Stimulated activated CD8-positive, alpha-beta memory T cell treated with anti-CD3 and anti-CD28 coated beads, Interleukin-4, amount 100 ng/mL, for 24 hours (primary cell): ENCODE data around the gene BABAM2.

ENCODE experiments used
- DNase-seq: peaks from one replicate; pipeline ENCODE4 v3.0.0-alpha.2; 2020; ENCODE audit warnings: low read depth

The BABAM2 gene

DNA sequence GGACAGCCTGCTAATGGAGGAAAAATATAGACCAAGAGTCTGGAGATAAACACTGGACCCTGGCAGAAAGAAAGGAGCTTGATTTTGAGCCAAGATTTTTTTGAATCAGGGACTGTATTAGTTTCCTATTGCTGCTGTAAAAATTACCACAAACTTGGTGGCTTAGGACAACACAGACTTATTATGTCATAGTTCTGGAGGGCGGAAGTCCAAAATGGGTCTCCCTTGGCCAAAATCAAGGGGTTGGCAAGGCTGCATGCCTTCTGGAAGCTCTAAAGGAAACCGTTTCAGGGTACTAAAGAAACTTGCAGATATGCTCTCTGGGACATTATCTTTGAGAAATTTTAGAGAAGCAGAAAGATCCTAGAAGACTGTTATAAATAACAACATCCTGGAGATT, 140.1 kb downstream of the BABAM2 start:
- DNase-seq: no peak

- no peak for DNase-seq
Measured at GRCh38 chr2:28032816-28033215, 142.3 kb downstream of the BABAM2 start.

DNA sequence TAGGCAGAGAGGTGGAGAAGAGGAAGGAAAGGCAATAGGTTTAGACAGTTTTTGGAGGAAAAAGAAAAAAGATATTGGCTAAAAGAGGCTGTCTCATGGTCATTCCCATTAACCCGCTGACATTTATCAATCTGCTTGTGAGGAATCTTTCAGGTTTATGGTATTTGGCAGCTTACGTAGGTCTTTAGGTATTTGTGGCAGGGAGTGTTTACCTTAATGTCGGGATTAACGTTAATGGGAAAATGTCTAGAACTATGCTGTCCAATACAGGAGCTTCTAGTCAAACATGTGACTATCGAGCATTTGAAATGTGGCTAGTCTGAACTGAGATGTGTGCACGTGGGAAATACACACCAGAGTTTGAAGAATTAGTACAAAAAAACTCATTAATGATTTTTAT, 144.2 kb downstream of the BABAM2 start:
- no peak for DNase-seq

DNA sequence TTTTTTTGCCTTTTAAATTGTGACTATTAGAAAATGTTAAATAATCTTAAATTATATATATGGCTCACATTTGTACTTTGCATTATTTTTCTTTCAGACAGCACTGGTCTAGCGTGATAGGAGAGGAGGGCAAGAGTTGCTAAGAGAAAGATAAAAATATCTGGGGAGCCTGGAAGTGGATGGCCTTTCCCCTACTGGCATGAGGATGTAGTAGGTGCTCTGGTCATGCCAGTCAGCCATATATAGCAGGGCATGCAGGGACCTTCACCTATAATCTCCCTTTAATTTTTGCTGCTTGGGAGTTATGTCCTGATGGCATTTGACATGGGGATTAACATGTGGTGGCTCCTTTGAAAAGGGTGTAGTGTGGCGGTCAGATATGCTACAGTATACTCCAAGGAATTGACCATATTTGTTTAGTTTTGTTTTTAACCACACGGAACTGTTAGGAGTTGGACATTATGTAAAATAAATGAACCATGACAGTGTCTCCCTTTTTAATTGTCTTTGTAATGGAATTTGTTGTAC, 144.7 kb downstream of the BABAM2 start:
- DNase-seq: no peak

DNA sequence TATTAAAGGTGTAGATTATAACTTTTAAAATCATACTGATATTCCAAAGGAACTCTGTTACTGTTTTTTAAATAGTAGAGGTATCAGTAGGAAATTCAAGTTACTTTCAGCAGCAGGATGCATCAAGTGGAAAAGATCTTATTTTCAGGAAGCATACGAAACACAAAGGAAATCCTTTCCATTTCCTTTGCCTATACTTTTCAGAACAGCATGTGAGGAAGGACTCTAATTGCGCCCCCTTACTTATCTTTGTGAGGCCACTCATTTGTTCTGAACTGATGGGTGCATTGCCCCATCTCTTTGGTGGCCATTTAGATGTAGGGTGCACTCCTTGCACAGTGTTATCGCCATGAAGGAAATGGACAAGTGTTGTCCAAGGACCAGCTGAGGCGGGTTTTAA, 145.3 kb downstream of the BABAM2 start:
- DNase-seq: no peak

GRCh38 chr2:28036307-28036706, 145.8 kb downstream of the BABAM2 start:
- no peak for DNase-seq

DNA sequence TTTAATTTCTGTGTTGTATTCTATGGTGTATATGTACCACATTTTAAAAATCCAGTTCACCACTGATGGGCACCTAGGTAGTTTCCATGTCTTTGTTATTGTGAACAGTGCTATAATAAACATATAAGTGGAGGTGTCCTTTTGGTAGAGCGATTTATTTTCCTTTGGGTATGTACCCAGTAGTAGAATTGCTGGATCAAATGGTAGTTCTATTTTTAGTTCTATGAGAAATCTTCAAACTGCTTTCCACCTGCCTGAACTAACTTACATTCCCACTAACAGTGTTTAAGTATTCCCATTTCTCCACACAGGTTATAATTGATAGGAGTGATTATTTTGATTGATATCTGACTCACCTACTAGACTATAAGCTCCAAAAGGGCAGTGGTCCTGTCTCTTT, 148.2 kb downstream of the BABAM2 start:
- no peak for DNase-seq

GRCh38 chr2:28045676-28046351, 155.3 kb downstream of the BABAM2 start:
- no peak for DNase-seq

- no peak for DNase-seq
Measured at GRCh38 chr2:28046921-28047320, 156.4 kb downstream of the BABAM2 start.

DNA sequence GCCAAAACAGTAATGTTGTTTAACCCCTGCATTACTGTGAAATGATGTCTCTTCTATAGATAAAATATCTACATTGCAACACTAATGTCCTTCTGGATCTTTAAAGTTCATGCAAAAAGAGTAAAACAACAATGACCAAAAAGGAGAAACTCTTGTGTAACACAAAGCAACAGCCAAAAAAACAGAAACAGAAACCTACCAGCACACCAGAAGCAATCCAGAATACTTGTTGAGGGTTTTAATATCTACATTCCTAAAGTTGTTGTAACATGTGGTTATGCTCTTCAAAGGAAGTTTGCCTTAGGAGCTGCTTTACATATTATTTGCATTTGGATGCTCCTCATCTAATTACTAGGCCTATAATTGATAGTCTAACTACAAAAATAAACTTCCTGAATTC, 157.2 kb downstream of the BABAM2 start:
- DNase-seq: no peak

- no peak for DNase-seq
Measured at GRCh38 chr2:28048341-28048740, 157.8 kb downstream of the BABAM2 start.

GRCh38 chr2:28049416-28049815, 158.9 kb downstream of the BABAM2 start:
- DNase-seq: no peak

DNA sequence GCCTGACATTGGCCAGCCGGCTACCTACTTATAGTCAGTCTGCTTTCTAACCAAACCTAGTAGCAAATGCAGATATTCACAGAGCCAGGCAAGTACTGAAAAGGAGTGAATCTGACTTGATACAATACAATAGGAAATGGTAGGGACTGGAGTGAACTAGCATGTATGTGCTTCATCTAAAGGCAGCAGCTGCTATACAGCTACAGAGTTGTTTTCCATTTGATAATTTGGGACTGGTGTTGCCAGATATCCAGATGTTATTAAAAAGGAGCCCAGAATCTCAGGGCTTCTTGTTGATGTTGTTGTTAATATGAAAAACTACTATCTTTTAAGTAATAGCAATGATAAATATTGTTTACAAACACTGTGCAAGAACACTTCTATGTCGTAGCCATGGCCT, 159.4 kb downstream of the BABAM2 start:
- no peak for DNase-seq

GRCh38 chr2:28052691-28053090, 162.2 kb downstream of the BABAM2 start:
- no peak for DNase-seq

GRCh38 chr2:28053597-28053996, 163.1 kb downstream of the BABAM2 start:
- no peak for DNase-seq

DNA sequence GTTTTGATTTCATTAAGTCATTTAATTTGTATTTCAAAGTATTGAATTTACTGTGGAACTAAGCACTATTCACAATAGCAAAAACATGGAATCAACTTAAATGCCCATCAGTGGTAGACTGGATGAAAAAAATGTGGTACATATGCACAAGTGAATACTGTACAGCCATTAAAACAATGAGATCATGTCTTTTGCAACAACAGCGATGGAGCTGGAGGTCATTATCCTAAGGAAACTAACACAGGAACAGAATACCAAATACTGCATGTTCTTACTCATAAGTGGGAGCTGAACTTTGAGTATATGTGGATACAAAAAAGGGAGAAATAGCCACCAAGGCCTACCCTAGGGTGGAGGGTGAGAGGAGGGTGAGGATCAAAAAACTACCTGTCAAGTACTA, 164.4 kb downstream of the BABAM2 start:
- DNase-seq: no peak

DNA sequence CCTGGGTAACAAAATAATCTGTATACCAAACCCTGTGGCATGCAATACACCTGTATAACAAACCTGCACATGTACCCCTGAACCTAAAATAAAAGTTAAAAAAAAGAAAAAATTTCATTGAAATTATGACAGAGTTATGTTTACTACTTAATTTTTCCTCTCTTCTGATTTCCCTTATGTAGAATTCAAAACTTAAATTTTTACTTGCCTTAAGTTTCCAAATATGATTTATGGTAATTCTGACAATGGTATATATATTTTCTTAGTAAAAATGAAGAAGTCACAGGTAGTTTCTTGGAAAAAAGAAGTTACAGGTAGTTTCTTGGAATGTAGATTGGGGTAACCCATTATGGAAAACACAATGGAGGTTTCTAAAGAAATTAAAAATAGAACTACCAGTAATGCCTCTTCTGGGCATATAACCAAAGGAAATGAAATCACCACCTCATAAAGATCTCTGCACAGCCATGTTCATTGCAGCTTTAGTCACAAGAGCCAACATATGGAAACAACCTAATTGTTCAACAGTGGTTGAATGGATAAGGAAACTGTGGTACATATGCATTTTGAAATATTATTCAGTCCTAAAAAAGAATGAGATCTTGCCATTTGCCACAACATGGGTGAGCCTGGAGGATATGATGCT, 164.9 kb downstream of the BABAM2 start:
- DNase-seq: no peak

- no peak for DNase-seq
Measured at GRCh38 chr2:28058791-28059190, 168.3 kb downstream of the BABAM2 start.

DNA sequence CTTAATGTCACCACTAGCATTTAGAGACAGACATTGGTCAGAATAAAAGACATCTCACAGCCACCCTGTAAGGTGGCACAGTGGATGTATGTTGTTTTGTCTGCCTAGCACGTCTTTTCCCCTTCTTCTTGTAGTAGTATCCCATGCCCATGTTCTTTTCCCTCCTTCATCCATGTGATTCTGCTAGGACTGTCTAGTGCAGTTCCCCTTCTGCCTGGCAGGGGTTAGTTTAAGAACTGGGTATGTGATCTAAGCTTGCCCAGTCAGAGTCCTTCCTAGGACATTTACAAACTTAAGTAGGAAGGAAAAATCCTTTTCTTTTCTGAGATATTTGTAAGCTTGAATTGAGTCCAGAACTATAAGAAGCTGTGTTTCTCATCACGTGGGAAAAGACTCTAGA, 172.3 kb downstream of the BABAM2 start:
- no peak for DNase-seq

DNA sequence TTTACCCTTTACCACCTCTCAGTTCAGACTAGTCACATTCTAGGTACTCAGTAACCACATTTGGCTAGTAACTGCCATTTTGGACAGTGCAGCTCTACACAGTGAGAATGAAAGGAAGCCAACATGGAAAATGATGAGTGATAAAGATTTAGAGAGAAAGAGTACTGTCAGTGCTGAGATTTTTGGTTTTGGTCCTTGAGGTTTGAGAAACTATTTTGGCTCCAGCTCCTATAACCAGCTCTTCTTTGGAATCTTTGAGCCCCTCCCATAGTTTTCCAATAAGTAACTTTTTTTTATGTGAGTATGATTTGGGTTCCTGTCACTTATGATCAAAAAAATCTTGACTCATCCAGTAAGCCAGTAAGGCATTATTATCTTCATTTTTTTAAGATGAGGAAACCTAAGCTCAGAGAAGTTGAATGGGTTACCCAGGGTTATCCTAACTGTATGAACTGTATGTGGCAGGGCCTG, 173.0 kb downstream of the BABAM2 start:
- no peak for DNase-seq

DNA sequence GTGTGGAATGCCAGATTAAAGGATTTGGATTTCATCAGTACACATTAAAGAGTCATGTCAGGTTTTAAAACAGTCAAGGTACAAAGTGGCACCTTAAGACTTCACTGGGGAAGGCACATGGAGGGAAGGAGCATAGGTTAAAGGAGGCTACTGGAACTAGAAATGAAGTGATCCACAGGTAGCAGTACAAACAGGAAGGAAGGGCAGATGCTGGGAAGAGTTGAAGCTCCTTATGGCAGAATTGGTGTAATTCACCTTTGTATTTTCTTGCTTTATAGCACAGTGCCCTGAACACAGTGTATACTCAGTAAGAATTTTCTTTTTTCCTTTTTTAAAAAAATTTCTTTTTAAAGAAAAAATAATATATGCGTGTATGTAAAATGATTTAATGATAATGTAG, 177.1 kb downstream of the BABAM2 start:
- no peak for DNase-seq

DNA sequence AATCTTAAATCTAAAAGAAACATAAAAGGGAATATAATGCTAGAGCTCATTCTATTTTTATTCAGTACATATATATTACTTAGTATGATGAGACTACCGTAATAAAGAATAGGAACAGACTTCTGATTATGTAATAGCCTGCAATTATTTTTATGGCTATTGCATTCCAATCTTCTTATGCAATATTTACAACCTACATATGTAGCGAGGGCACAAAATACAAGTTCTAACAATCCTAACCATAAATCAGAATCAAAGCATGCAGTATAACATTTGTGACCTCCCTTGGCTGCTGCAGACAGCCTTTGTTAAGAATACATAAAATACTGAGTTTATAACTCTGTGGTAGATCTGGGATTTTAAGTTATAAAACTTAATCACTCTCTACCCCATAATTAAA, 177.6 kb downstream of the BABAM2 start:
- DNase-seq: no peak

DNA sequence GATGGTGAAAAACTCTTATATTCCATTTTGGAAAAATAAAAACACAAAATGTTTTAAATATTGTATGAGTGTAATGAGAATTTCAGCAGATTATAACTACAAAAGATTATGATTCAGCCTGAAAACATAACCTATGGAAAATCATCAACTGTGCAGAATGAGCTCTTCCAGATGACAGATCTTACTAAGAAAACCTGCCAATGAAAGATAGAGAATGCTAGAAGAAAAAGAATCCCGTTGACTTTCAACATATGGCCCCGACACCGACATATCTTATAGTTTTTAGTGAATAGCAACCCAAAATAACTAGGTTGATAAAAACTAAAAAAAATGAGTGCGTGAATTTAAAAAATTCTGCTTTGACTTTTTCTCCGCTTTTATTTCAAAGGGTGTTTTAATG, 178.0 kb downstream of the BABAM2 start:
- DNase-seq: no peak

DNA sequence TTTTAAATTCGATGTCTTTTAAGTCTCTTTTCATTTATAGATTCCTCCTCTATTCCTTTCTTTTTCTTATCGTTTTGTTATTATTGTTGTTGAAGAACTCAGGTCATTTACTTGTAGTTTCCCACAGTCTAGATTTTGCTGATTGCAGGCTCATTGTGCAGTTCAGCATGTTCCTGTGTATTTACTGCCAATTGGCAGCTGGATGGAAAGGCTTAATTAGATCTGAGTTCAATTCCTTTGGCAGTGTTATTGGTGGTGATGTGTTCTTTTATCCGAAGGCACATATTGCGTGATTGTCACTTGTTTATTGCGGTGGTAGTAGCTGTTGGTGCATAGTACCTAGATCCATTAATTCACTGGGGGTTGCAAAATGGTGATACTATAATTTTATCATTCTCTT, 180.7 kb downstream of the BABAM2 start:
- DNase-seq: no peak
